Calu3 (cell line): Measurements from ENCODE around the gene DSEL. TPM values are rescaled to one million over a fixed set of nuclear protein-coding genes. Genes with fewer than 3 reads are reported as not detected.

Source experiments
- BruUV-seq: library from RNA; stranded (reverse); fragments of 400-500 nt; replicated peaks from 2 replicates; lab custom pipeline; 2021; lab: Mats Ljungman, UMichigan
- CTCF ChIA-PET: fragments of 300-600 bp; sonication (Branson Sonifier 250); formaldehyde crosslinking; loops from one replicate; lab custom pipeline; 2022; ENCODE audit warnings: antibody characterized with exemption; lab: Charles Lee
- DNase-seq: peaks from one replicate; pipeline ENCODE4 v3.0.0; 2022
- H3K27ac Mint-ChIP-seq: one replicate; pipeline ENCODE4 v1.8.0; 2022; ENCODE audit warnings: mixed read lengths; ENCODE audit not compliant: unreplicated experiment
- H3K27me3 Mint-ChIP-seq: one replicate; pipeline ENCODE4 v1.8.0; 2022; ENCODE audit warnings: mixed read lengths; ENCODE audit not compliant: unreplicated experiment
- H3K36me3 Mint-ChIP-seq: one replicate; pipeline ENCODE4 v1.8.0; 2022; ENCODE audit warnings: mild to moderate bottlenecking, moderate library complexity, mixed read lengths; ENCODE audit not compliant: insufficient read depth, unreplicated experiment
- H3K4me1 Mint-ChIP-seq: one replicate; pipeline ENCODE4 v1.8.0; 2022; ENCODE audit warnings: mild to moderate bottlenecking, low read depth, mixed read lengths; ENCODE audit not compliant: unreplicated experiment
- H3K4me3 Mint-ChIP-seq: one replicate; pipeline ENCODE4 v1.8.0; 2022; ENCODE audit warnings: mild to moderate bottlenecking, low read depth, moderate library complexity, mixed read lengths; ENCODE audit not compliant: unreplicated experiment
- H3K9me3 Mint-ChIP-seq: one replicate; pipeline ENCODE4 v1.8.0; 2022; ENCODE audit warnings: low read depth, mixed read lengths; ENCODE audit not compliant: unreplicated experiment
- intact Hi-C: fragments of 100-400 bp; cut with micrococcal nuclease; formaldehyde crosslinking; loops from one replicate; pipeline ENCODE4 v1.10.0; 2022; ENCODE audit not compliant: unreplicated experiment
- total RNA-seq: library from RNA; stranded (reverse); gene quantifications from 2 replicates; pipeline ENCODE4 v1.2.3, GENCODE V29; 2022
- TF ChIP-seq, protein P1 (sequence below): fragments of 200-600 bp; IDR thresholded peaks from one replicate; pipeline ENCODE4 v1.8.0; 2022; ENCODE audit warnings: antibody characterized with exemption; ENCODE audit not compliant: unreplicated experiment

The DSEL gene
- total RNA-seq, 1 experiment from 2014 or later = 28.0 TPM

- Mint-ChIP-seq H3K9me3 (no peaks in the 10 kb centered on the region), H3K4me1 (peaks cover 20% of the 10 kb centered on the region), H3K4me3 (peak overlapping the region; percentile 85), H3K27me3 (no peaks in the 10 kb centered on the region), H3K27ac (peak overlapping the region; percentile 66), H3K36me3 (peaks cover 41% of the 10 kb centered on the region)
- intact Hi-C loops = loop anchor here (1.0 to 5.0 kb wide), 7 partner anchors 105 to 1145 kb away; no protein-coding TSS in a partner anchor
- no TSS peak for BruUV-seq
- TF ChIP-seq, protein P1, sequence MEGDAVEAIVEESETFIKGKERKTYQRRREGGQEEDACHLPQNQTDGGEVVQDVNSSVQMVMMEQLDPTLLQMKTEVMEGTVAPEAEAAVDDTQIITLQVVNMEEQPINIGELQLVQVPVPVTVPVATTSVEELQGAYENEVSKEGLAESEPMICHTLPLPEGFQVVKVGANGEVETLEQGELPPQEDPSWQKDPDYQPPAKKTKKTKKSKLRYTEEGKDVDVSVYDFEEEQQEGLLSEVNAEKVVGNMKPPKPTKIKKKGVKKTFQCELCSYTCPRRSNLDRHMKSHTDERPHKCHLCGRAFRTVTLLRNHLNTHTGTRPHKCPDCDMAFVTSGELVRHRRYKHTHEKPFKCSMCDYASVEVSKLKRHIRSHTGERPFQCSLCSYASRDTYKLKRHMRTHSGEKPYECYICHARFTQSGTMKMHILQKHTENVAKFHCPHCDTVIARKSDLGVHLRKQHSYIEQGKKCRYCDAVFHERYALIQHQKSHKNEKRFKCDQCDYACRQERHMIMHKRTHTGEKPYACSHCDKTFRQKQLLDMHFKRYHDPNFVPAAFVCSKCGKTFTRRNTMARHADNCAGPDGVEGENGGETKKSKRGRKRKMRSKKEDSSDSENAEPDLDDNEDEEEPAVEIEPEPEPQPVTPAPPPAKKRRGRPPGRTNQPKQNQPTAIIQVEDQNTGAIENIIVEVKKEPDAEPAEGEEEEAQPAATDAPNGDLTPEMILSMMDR = peak; percentile 82
- CTCF ChIA-PET = interaction anchor here (0.6 to 3.0 kb wide), 18 partner anchors 9 to 1145 kb away, joined by 3 to 15 read pairs (median 3); no protein-coding TSS in a partner anchor
- peak; percentile 94 for DNase-seq
Measured at GRCh38 chr18:67515942-67516538, 480 bp downstream of the DSEL start.

GRCh38 chr18:67514901-67515540 lies 1.5 kb downstream of the DSEL start:
- TSS peak; percentile 31 for BruUV-seq
- TF ChIP-seq, protein P1 = no peak
- no peaks in the 10 kb centered on the region for H3K9me3 Mint-ChIP-seq
- peak overlapping the region; percentile 85 for H3K4me3 Mint-ChIP-seq
- peak overlapping the region; percentile 66 for H3K27ac Mint-ChIP-seq
- peaks cover 42% of the 10 kb centered on the region for H3K36me3 Mint-ChIP-seq
- intact Hi-C loops = loop anchor here (1.0 to 5.0 kb wide), 5 partner anchors 197 to 1146 kb away; no protein-coding TSS in a partner anchor
- H3K27me3 Mint-ChIP-seq = no peaks in the 10 kb centered on the region
- CTCF ChIA-PET = interaction anchor here (0.9 to 3.0 kb wide), 3 partner anchors 10 to 1146 kb away, joined by 3 to 15 read pairs (median 4); no protein-coding TSS in a partner anchor
- H3K4me1 Mint-ChIP-seq = peaks cover 20% of the 10 kb centered on the region
- DNase-seq = no peak

GRCh38 chr18:67514465-67514864 lies 2.1 kb downstream of the DSEL start:
- Mint-ChIP-seq H3K4me1 (peaks cover 20% of the 10 kb centered on the region), H3K36me3 (peaks cover 46% of the 10 kb centered on the region), H3K9me3 (no peaks in the 10 kb centered on the region), H3K4me3 (peak overlapping the region; percentile 85), H3K27ac (no peak overlapping the region), H3K27me3 (no peaks in the 10 kb centered on the region)
- CTCF ChIA-PET = no interaction called here
- BruUV-seq = no TSS peak
- TF ChIP-seq, protein P1 = no peak
- intact Hi-C loops = loop anchor here (2.0 kb wide), 1 partner anchor 1146 kb away; no protein-coding TSS in a partner anchor
- no peak for DNase-seq

DNA sequence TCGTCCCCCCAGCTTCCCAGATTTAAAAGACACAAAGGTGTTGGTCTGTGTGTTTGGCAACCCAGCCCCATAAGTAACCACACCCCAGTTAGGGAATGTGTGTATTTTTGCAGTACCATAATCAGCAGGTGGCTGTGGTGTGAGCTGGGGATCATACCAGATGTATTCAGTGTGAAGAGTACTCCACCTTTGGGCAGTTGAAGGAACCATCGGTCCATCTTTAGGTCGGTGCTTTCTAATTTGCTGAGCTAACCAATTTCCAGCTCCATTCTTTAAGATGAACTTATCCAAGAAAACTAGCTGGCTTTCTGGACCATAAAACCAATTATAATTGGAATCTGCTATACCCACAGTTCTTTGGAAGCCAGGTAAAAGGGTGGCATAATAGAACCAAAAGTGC lies 3.2 kb downstream of the DSEL start:
- DNase-seq = no peak
- Mint-ChIP-seq H3K27ac (peak overlapping the region; percentile 12), H3K9me3 (no peaks in the 10 kb centered on the region), H3K4me1 (peaks cover 20% of the 10 kb centered on the region), H3K4me3 (no peak overlapping the region), H3K36me3 (peaks cover 46% of the 10 kb centered on the region), H3K27me3 (no peaks in the 10 kb centered on the region)
- TF ChIP-seq, protein P1 = no peak
- CTCF ChIA-PET = interaction anchor here (1.5 kb wide), 1 partner anchor 12 kb away, joined by 4 read pairs; no protein-coding TSS in a partner anchor
- intact Hi-C loops = no loop called here
- BruUV-seq = no TSS peak
